Liver (tissue), 9 donors: ENCODE data around the gene ARFRP1. TPM values are rescaled to one million over a fixed set of nuclear protein-coding genes. Genes with fewer than 3 reads are reported as not detected.

ENCODE experiments used
- DNase-seq: peaks from one replicate; pipeline ENCODE4 v3.0.0-alpha.2; 2017; ENCODE audit warnings: low spot score
- H3K27ac ChIP-seq, 2 donors: one replicate each; pipeline ENCODE4 v1.7.0; 2013; ENCODE audit warnings: inconsistent platforms in 2 of 2, low read length in 2 of 2, control low read depth in 1 of 2, low read depth in 1 of 2, mild to moderate bottlenecking in 1 of 2
- H3K27me3 ChIP-seq, 4 donors: one replicate each; pipeline versions ENCODE4 v1.6.1 to v1.7.0; 2013; ENCODE audit warnings: low read length in 3 of 4, inconsistent platforms in 1 of 4, mild to moderate bottlenecking in 1 of 4, moderate library complexity in 1 of 4; ENCODE audit not compliant: control insufficient read depth in 4 of 4, insufficient read depth in 4 of 4
- H3K36me3 ChIP-seq, 4 donors: one replicate each; pipeline versions ENCODE4 v1.6.1 to v1.7.0; 2013; ENCODE audit warnings: low read length in 3 of 4, mild to moderate bottlenecking in 3 of 4, low read depth in 1 of 4, moderate library complexity in 1 of 4; ENCODE audit not compliant: control insufficient read depth in 4 of 4, insufficient read depth in 3 of 4
- H3K4me1 ChIP-seq, 4 donors: one replicate each; pipeline versions ENCODE4 v1.6.1 to v1.7.0; 2013; ENCODE audit warnings: low read length in 3 of 4, mild to moderate bottlenecking in 3 of 4, moderate library complexity in 1 of 4; ENCODE audit not compliant: control insufficient read depth in 4 of 4, insufficient read depth in 4 of 4
- H3K4me3 ChIP-seq, 3 donors: one replicate each; pipeline versions ENCODE4 v1.6.1 to v1.7.0; 2013; ENCODE audit warnings: low read length in 3 of 3, control low read depth in 1 of 3, low read depth in 1 of 3, mild to moderate bottlenecking in 1 of 3
- H3K9ac ChIP-seq, 2 donors: one replicate each; pipeline ENCODE4 v1.7.0; 2013; ENCODE audit warnings: low read length in 2 of 2, mild to moderate bottlenecking in 2 of 2, moderate library complexity in 2 of 2, control low read depth in 1 of 2, low read depth in 1 of 2
- H3K9me3 ChIP-seq, 4 donors: one replicate each; pipeline versions ENCODE4 v1.6.1 to v1.7.0; 2013; ENCODE audit warnings: low read length in 3 of 4; ENCODE audit not compliant: control insufficient read depth in 4 of 4
- ATF3 ChIP-seq: IDR thresholded peaks from 2 replicates; pipeline ENCODE4 v1.6.1; 2016; ENCODE audit warnings: antibody characterized with exemption
- CTCF ChIP-seq: fragments of 150-350 bp; IDR thresholded peaks from 2 replicates; pipeline ENCODE4 v1.5.1; 2017; ENCODE audit warnings: improper control_type of control experiment, low read depth, low read length; ENCODE audit not compliant: missing input control
- EGR1 ChIP-seq, 2 donors: IDR thresholded peaks; 2 replicates each; pipeline ENCODE4 v1.6.1; 2016 to 2018; ENCODE audit warnings: antibody characterized with exemption in 2 of 2, low read depth in 2 of 2
- FOXA1 ChIP-seq: IDR thresholded peaks from 2 replicates; pipeline ENCODE4 v1.6.1; 2016; ENCODE audit warnings: antibody characterized with exemption
- FOXA2 ChIP-seq: IDR thresholded peaks from 2 replicates; pipeline ENCODE4 v1.6.1; 2016; ENCODE audit warnings: antibody characterized with exemption
- GABPA ChIP-seq, 2 donors: IDR thresholded peaks in 1 of 2; conservative IDR thresholded peaks in 1 of 2; 2 replicates each; pipeline ENCODE4 v1.6.1; 2016; ENCODE audit warnings: antibody characterized with exemption in 2 of 2, mild to moderate bottlenecking in 1 of 2, moderate library complexity in 1 of 2
- HNF4A ChIP-seq, 2 donors: conservative IDR thresholded peaks; 2 replicates each; pipeline ENCODE4 v1.6.1; 2016; ENCODE audit warnings: antibody characterized with exemption in 2 of 2, mild to moderate bottlenecking in 2 of 2
- HNF4G ChIP-seq: IDR thresholded peaks from 2 replicates; pipeline ENCODE4 v1.6.1; 2016; ENCODE audit warnings: antibody characterized with exemption
- JUND ChIP-seq, 2 donors: IDR thresholded peaks; 2 replicates each; pipeline ENCODE4 v1.6.1; 2016; ENCODE audit warnings: antibody characterized with exemption in 2 of 2
- MAX ChIP-seq: IDR thresholded peaks from 2 replicates; pipeline ENCODE4 v1.6.1; 2016; ENCODE audit warnings: antibody characterized with exemption
- NR2F2 ChIP-seq: IDR thresholded peaks from 2 replicates; pipeline ENCODE4 v1.6.1; 2016; ENCODE audit warnings: antibody characterized with exemption
- RAD21 ChIP-seq, 2 donors: IDR thresholded peaks; 2 replicates each; pipeline ENCODE4 v1.6.1; 2016; ENCODE audit warnings: antibody characterized with exemption in 2 of 2, mild to moderate bottlenecking in 2 of 2
- REST ChIP-seq: IDR thresholded peaks from 2 replicates; pipeline ENCODE4 v1.6.1; 2016; ENCODE audit warnings: antibody characterized with exemption, mild to moderate bottlenecking
- RXRA ChIP-seq, 2 donors: IDR thresholded peaks; 2 replicates each; pipeline ENCODE4 v1.6.1; 2017 to 2018; ENCODE audit warnings: antibody characterized with exemption in 2 of 2, mild to moderate bottlenecking in 1 of 2
- SP1 ChIP-seq: IDR thresholded peaks from 2 replicates; pipeline ENCODE4 v1.6.1; 2018; ENCODE audit warnings: antibody characterized with exemption, mild to moderate bottlenecking
- TAF1 ChIP-seq: conservative IDR thresholded peaks from 2 replicates; pipeline ENCODE4 v1.6.1; 2016; ENCODE audit warnings: antibody characterized with exemption, mild to moderate bottlenecking
- YY1 ChIP-seq: IDR thresholded peaks from 2 replicates; pipeline ENCODE4 v1.6.1; 2016; ENCODE audit warnings: antibody characterized with exemption, mild to moderate bottlenecking
- ZBTB33 ChIP-seq: IDR thresholded peaks from 2 replicates; pipeline ENCODE4 v1.6.1; 2016; ENCODE audit warnings: antibody characterized with exemption
- WGBS: extraction: QIAGEN DNeasy Blood & Tissue Kit; methylation state at CpG from one replicate; pipeline ENCODE4 v1.1.7; 2013; 5-methylcytosine and 5-hydroxymethylcytosine counted together
- polyA plus RNA-seq, 2 donors: library from polyadenylated mRNA; stranded (reverse) in 1 of 2; unstranded in 1 of 2; fragments of 200-250 nt in 1 of 2; fragments of >200 nt in 1 of 2; fragmentation: Nextera tagmentation in 1 of 2; extraction: Ambion mirVana in 1 of 2; gene quantifications; one replicate each; pipeline versions ENCODE4 v1.2.1 to v1.2.3, GENCODE V29; 2013 to 2015
- total RNA-seq, 2 donors: library from RNA; depleted of rRNA; stranded (reverse); fragments of >200 nt; gene quantifications; one replicate each; pipeline ENCODE4 v1.2.3, GENCODE V29; 2014
- donor health status: healthy.
- donor health status: healthy.
- donor health status: healthy.
- donor health status: healthy.
- donor health status: healthy.

Gene ARFRP1
- total and polyA plus RNA-seq, 4 donors, result 14.2 to 26.9 (median 20.5) TPM

GRCh38 chr20:63657937-63658748, 49.6 kb downstream of the ARFRP1 start, which contains the start of gene RTEL1:
TSS of gene RTEL1 (plus strand) at chr20:63658312. CDS start at chr20:63659403, 1,091 bp downstream.
- H3K27me3 ChIP-seq, result no peaks in the 10 kb centered on the region
- peak; percentile 94 for DNase-seq
- peaks cover 3 to 24% (median 17%) of the 10 kb centered on the region in 4 donors for H3K4me1 ChIP-seq
- H3K9me3 ChIP-seq, result no peaks in the 10 kb centered on the region
- peak within 1 kb of the TSS; percentile 59 to 61 for H3K9ac ChIP-seq
- whole genome bisulfite sequencing, result 3% methylated on average over 73 of the region's 73 CpGs
- peak within 1 kb of the TSS; percentile 63 to 88 (median 81) for H3K4me3 ChIP-seq
- peak; percentile 78 for TF ChIP-seq YY1
- TF ChIP-seq JUND (IDR thresholded peaks at IDR 0.05), result no peak
- TF ChIP-seq RXRA (IDR thresholded peaks at IDR 0.05), result peak in 1 of 2 donors; percentile 46
- TF ChIP-seq RAD21 (IDR thresholded peaks at IDR 0.05), result peak in 1 of 2 donors; percentile 16
- peak; percentile 97 to 99 for TF ChIP-seq GABPA (IDR thresholded peaks at IDR 0.05 in 1 of 2, conservative IDR thresholded peaks at IDR 0.05 in 1 of 2)
- peak; percentile 68 for TF ChIP-seq NR2F2
- peak; percentile 62 for TF ChIP-seq SP1
- TF ChIP-seq MAX, result no peak
- TF ChIP-seq TAF1, result no peak
- TF ChIP-seq ATF3, result no peak
- no peak for TF ChIP-seq FOXA2
- TF ChIP-seq CTCF, result no peak
- no peak for TF ChIP-seq HNF4A (conservative IDR thresholded peaks at IDR 0.05)
- no peak for TF ChIP-seq ZBTB33
- TF ChIP-seq EGR1 (IDR thresholded peaks at IDR 0.05; ENCODE audit: low read depth in 2 of 2), result peak; percentile 15 to 76
- TF ChIP-seq REST, result peak; percentile 76
- peak; percentile 8 for TF ChIP-seq FOXA1
- no peak for TF ChIP-seq HNF4G
- H3K36me3 ChIP-seq, result peaks cover 0 to 15% (median 6%) of the 10 kb centered on the region in 4 donors
- H3K27ac ChIP-seq, result peak within 1 kb of the TSS; percentile 88 to 90
